H9 (cell line): ENCODE measurements around the gene PDE7B. TPM values are rescaled to one million over a fixed set of nuclear protein-coding genes. Genes with fewer than 3 reads are reported as not detected.

Source experiments
- DNase-seq: peaks from one replicate; pipeline ENCODE4 v3.0.0-alpha.2; 2017
- H2AFZ ChIP-seq: one replicate; pipeline ENCODE4 v1.6.1; 2013; ENCODE audit warnings: mild to moderate bottlenecking, low read length, control low read depth, moderate library complexity
- H2AK5ac ChIP-seq: 2 replicates; pipeline ENCODE4 v1.6.1; 2013; ENCODE audit warnings: low read length, control low read depth, mixed read lengths; ENCODE audit not compliant: insufficient read length
- H2BK120ac ChIP-seq: one replicate; pipeline ENCODE4 v1.6.1; 2013; ENCODE audit warnings: low read depth, mild to moderate bottlenecking, low read length, control low read depth, inconsistent platforms; ENCODE audit not compliant: poor library complexity, severe bottlenecking
- H2BK12ac ChIP-seq: 2 replicates; pipeline ENCODE4 v1.6.1; 2013; ENCODE audit warnings: low read length, control low read depth, mixed read lengths, low read depth; ENCODE audit not compliant: insufficient read length
- H2BK15ac ChIP-seq: 2 replicates; pipeline ENCODE4 v1.6.1; 2013; ENCODE audit warnings: low read depth, low read length, control low read depth
- H2BK20ac ChIP-seq: one replicate; pipeline ENCODE4 v1.6.1; 2013; ENCODE audit warnings: low read depth, mild to moderate bottlenecking, low read length, control low read depth, inconsistent platforms; ENCODE audit not compliant: poor library complexity, severe bottlenecking
- H2BK5ac ChIP-seq: 2 replicates; pipeline ENCODE4 v1.6.1; 2013; ENCODE audit warnings: low read length, control low read depth, mixed read lengths; ENCODE audit not compliant: insufficient read length
- H3K14ac ChIP-seq: 2 replicates; pipeline ENCODE4 v1.6.1; 2013; ENCODE audit warnings: low read length, control low read depth; ENCODE audit not compliant: insufficient read depth
- H3K18ac ChIP-seq: 2 replicates; pipeline ENCODE4 v1.6.1; 2013; ENCODE audit warnings: low read depth, mild to moderate bottlenecking, mixed read lengths, low read length, control low read depth; ENCODE audit not compliant: insufficient read length
- H3K23ac ChIP-seq: 2 replicates; pipeline ENCODE4 v1.6.1; 2013; ENCODE audit warnings: low read length, control low read depth, mixed read lengths, low read depth; ENCODE audit not compliant: insufficient read length
- H3K23me2 ChIP-seq: 2 replicates; pipeline ENCODE4 v1.6.1; 2013; ENCODE audit warnings: low read depth, mild to moderate bottlenecking, mixed read lengths, low read length, control low read depth; ENCODE audit not compliant: insufficient read length, poor library complexity, severe bottlenecking
- H3K27ac ChIP-seq: 2 replicates; pipeline ENCODE4 v1.5.1; 2013; ENCODE audit warnings: low read length, control low read depth, mixed read lengths, low read depth; ENCODE audit not compliant: insufficient read length
- H3K27me3 ChIP-seq: 2 replicates; pipeline ENCODE4 v1.6.1; 2013; ENCODE audit warnings: low read length, control low read depth, inconsistent platforms; ENCODE audit not compliant: insufficient read depth
- H3K4ac ChIP-seq: 2 replicates; pipeline ENCODE4 v1.6.1; 2013; ENCODE audit warnings: low read depth, mild to moderate bottlenecking, control low read depth, inconsistent platforms, low read length, moderate library complexity
- H3K4me1 ChIP-seq: 2 replicates; pipeline ENCODE4 v1.6.1; 2013; ENCODE audit warnings: low read length, control low read depth, inconsistent platforms; ENCODE audit not compliant: insufficient read depth
- H3K4me2 ChIP-seq: 2 replicates; pipeline ENCODE4 v1.6.1; 2013; ENCODE audit warnings: low read length, control low read depth, mixed read lengths; ENCODE audit not compliant: insufficient read length, insufficient read depth
- H3K56ac ChIP-seq: 2 replicates; pipeline ENCODE4 v1.6.1; 2013; ENCODE audit warnings: low read depth, mild to moderate bottlenecking, mixed read lengths, low read length, control low read depth; ENCODE audit not compliant: insufficient read length
- H3K79me1 ChIP-seq: 2 replicates; pipeline ENCODE4 v1.6.1; 2013; ENCODE audit warnings: low read depth, mild to moderate bottlenecking, moderate library complexity, low read length, control low read depth, inconsistent platforms; ENCODE audit not compliant: insufficient read depth, poor library complexity, severe bottlenecking
- H3K79me2 ChIP-seq: 2 replicates; pipeline ENCODE4 v1.6.1; 2013; ENCODE audit warnings: low read length, control low read depth, inconsistent platforms; ENCODE audit not compliant: insufficient read depth
- H3K9ac ChIP-seq: 2 replicates; pipeline ENCODE4 v1.6.1; 2013; ENCODE audit warnings: low read length, control low read depth, mixed read lengths; ENCODE audit not compliant: insufficient read length; ENCODE audit errors: extremely low read depth
- H3K9me3 ChIP-seq: one replicate; pipeline ENCODE4 v1.6.1; 2013; ENCODE audit warnings: low read depth, low read length, inconsistent platforms; ENCODE audit not compliant: control insufficient read depth
- H3T11ph ChIP-seq: one replicate; pipeline ENCODE4 v1.6.1; 2013; ENCODE audit warnings: mild to moderate bottlenecking, low read length, control low read depth, inconsistent platforms
- H4K20me1 ChIP-seq: one replicate; pipeline ENCODE4 v1.6.1; 2013; ENCODE audit not compliant: control insufficient read depth, insufficient read length, insufficient read depth
- H4K5ac ChIP-seq: 2 replicates; pipeline ENCODE4 v1.6.1; 2013; ENCODE audit warnings: low read depth, mild to moderate bottlenecking, mixed read lengths, low read length, control low read depth; ENCODE audit not compliant: insufficient read length
- H4K8ac ChIP-seq: replicated peaks from 2 replicates; pipeline ENCODE4 v1.6.1; 2013; ENCODE audit warnings: low read length, control low read depth, mixed read lengths, low read depth; ENCODE audit not compliant: insufficient read length
- H4K91ac ChIP-seq: 2 replicates; pipeline ENCODE4 v1.6.1; 2013; ENCODE audit warnings: low read depth, mild to moderate bottlenecking, moderate library complexity, mixed read lengths, low read length, control low read depth; ENCODE audit not compliant: insufficient read length
- H3K27ac Mint-ChIP-seq, 3 experiments: 2 replicates in 2 of 3; 3 replicates in 1 of 3; pipeline ENCODE4 v1.8.0; 2020 to 2021; ENCODE audit warnings: mixed read lengths in 3 of 3, mild to moderate bottlenecking in 1 of 3, moderate library complexity in 1 of 3
- H3K27me3 Mint-ChIP-seq: 2 replicates; pipeline ENCODE4 v1.8.0; 2021; ENCODE audit warnings: low read depth, mild to moderate bottlenecking, moderate library complexity, mixed read lengths
- H3K36me3 Mint-ChIP-seq, 3 experiments: 2 replicates in 2 of 3; 3 replicates in 1 of 3; pipeline ENCODE4 v1.8.0; 2020 to 2021; ENCODE audit warnings: low read depth in 3 of 3, mixed read lengths in 3 of 3; ENCODE audit not compliant: insufficient read depth in 1 of 3
- H3K4me1 Mint-ChIP-seq, 2 experiments: 2 replicates each; pipeline ENCODE4 v1.8.0; 2020; ENCODE audit warnings: mixed read lengths in 2 of 2
- H3K4me3 Mint-ChIP-seq, 2 experiments: 2 replicates in 1 of 2; 3 replicates in 1 of 2; pipeline ENCODE4 v1.8.0; 2020 to 2021; ENCODE audit warnings: mild to moderate bottlenecking in 2 of 2, mixed read lengths in 2 of 2, moderate library complexity in 1 of 2
- H3K9me3 Mint-ChIP-seq, 2 experiments: 2 replicates in 1 of 2; 3 replicates in 1 of 2; pipeline ENCODE4 v1.8.0; 2020; ENCODE audit warnings: mild to moderate bottlenecking in 2 of 2, mixed read lengths in 2 of 2, moderate library complexity in 1 of 2
- WGBS: extraction: QIAGEN DNeasy Blood & Tissue Kit; methylation state at CpG from one replicate; pipeline ENCODE4 v1.1.7; 2013; ENCODE audit warnings: missing lambda C conversion rate, low lambda C conversion rate, mixed read lengths; ENCODE audit not compliant: insufficient read length; ENCODE audit errors: extremely low coverage; 5-methylcytosine and 5-hydroxymethylcytosine counted together
- total RNA-seq: library from RNA; stranded (reverse); gene quantifications from 2 replicates; pipeline ENCODE4 v1.2.1, GENCODE V29; 2021
- TF ChIP-seq, protein P1 (sequence below): fragments of 200-600 bp; sonication (generic); conservative IDR thresholded peaks from 3 replicates; pipeline ENCODE4 v1.8.0; 2021; ENCODE audit warnings: antibody characterized with exemption, mild to moderate bottlenecking

Gene PDE7B
- total RNA-seq, 1 experiment from 2014 or later, result not detected

DNA sequence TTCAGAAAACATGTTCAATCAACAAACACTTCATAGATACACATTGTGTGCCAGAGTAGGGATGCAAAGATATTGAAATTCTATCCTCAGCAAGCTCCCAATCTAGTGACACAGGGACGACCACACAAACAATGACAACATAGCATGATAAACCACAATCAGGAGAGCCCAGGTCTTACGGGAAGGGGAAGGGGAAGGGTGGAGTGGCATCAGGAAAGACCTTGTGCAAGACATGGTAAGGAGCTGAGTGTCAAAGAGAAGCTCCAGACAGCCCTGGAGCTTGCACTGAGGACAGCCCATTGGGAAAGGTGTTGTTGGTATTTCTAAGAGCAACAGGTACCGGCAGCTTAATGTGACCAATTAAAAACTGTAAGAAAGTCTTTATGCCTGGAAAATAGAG is 103.6 kb downstream of the PDE7B start:
- H4K91ac ChIP-seq, result no peak overlapping the region
- no peak overlapping the region for H3K14ac ChIP-seq
- no peak overlapping the region for H2AK5ac ChIP-seq
- no peaks in the 10 kb centered on the region for H4K20me1 ChIP-seq
- no peaks in the 10 kb centered on the region for H3K9me3 Mint-ChIP-seq
- H2BK15ac ChIP-seq, result no peak overlapping the region
- no peak overlapping the region for H3K27ac Mint-ChIP-seq
- H2AFZ ChIP-seq, result no peak overlapping the region
- H3K27ac ChIP-seq, result no peak overlapping the region
- H3K23me2 ChIP-seq, result no peaks in the 10 kb centered on the region
- H3K4me1 Mint-ChIP-seq, result peaks cover 0 to 5% of the 10 kb centered on the region in 2 experiments; a peak in 1 of 4 replicates
- no peak overlapping the region for H2BK120ac ChIP-seq
- H3K4me1 ChIP-seq, result no peaks in the 10 kb centered on the region
- H3K79me1 ChIP-seq, result no peaks in the 10 kb centered on the region
- H4K5ac ChIP-seq, result no peak overlapping the region
- H2BK12ac ChIP-seq, result no peak overlapping the region
- no peak overlapping the region for H2BK20ac ChIP-seq
- no peak overlapping the region for H3K4me2 ChIP-seq
- no peaks in the 10 kb centered on the region for H3K9me3 ChIP-seq
- no peak overlapping the region for H3K23ac ChIP-seq
- no peak overlapping the region for H4K8ac ChIP-seq
- DNase-seq, result no peak
- no peak overlapping the region for H2BK5ac ChIP-seq
- H3K4ac ChIP-seq, result no peak overlapping the region
- H3K56ac ChIP-seq, result no peak overlapping the region
- H3K36me3 Mint-ChIP-seq, result no peaks in the 10 kb centered on the region
- no peak overlapping the region for H3K4me3 Mint-ChIP-seq
- no peaks in the 10 kb centered on the region for H3K27me3 ChIP-seq
- no peaks in the 10 kb centered on the region for H3K27me3 Mint-ChIP-seq
- no peak overlapping the region for H3T11ph ChIP-seq
- no peak overlapping the region for H3K18ac ChIP-seq
- TF ChIP-seq, protein P1, sequence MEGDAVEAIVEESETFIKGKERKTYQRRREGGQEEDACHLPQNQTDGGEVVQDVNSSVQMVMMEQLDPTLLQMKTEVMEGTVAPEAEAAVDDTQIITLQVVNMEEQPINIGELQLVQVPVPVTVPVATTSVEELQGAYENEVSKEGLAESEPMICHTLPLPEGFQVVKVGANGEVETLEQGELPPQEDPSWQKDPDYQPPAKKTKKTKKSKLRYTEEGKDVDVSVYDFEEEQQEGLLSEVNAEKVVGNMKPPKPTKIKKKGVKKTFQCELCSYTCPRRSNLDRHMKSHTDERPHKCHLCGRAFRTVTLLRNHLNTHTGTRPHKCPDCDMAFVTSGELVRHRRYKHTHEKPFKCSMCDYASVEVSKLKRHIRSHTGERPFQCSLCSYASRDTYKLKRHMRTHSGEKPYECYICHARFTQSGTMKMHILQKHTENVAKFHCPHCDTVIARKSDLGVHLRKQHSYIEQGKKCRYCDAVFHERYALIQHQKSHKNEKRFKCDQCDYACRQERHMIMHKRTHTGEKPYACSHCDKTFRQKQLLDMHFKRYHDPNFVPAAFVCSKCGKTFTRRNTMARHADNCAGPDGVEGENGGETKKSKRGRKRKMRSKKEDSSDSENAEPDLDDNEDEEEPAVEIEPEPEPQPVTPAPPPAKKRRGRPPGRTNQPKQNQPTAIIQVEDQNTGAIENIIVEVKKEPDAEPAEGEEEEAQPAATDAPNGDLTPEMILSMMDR, result no peak
- WGBS, result no CpG with 5 or more reads among the region's 3 CpGs
- H3K79me2 ChIP-seq, result no peaks in the 10 kb centered on the region
- H3K9ac ChIP-seq, result no peak overlapping the region
